Measurements from ENCODE around the gene PI4KA. TPM values are rescaled to one million over a fixed set of nuclear protein-coding genes. Genes with fewer than 3 reads are reported as not detected.

Gene PI4KA
- total RNA-seq, 1 donor from 2014 or later, result 140 TPM

GRCh38 chr22:20810645-20811044 lies 48.0 kb downstream of the PI4KA start:
- no peak for DNase-seq (ENCODE audit: low spot score, unreplicated experiment)
- no peak overlapping the region for H3K27ac Mint-ChIP-seq
- no peaks in the 10 kb centered on the region for H3K4me1 Mint-ChIP-seq (ENCODE audit: low read depth)
- peaks cover 27% of the 10 kb centered on the region for H3K36me3 Mint-ChIP-seq (ENCODE audit: insufficient read depth)
- no peak overlapping the region for H3K4me3 Mint-ChIP-seq (ENCODE audit: low read depth)
- no peaks in the 10 kb centered on the region for H3K9me3 Mint-ChIP-seq (ENCODE audit: low read depth)
- TF ChIP-seq CTCF (IDR thresholded peaks at IDR 0.05; ENCODE audit: unreplicated experiment), result no peak
- H3K27me3 Mint-ChIP-seq, result no peaks in the 10 kb centered on the region

- Mint-ChIP-seq H3K27me3 (no peaks in the 10 kb centered on the region), H3K4me1 (ENCODE audit: low read depth) (no peaks in the 10 kb centered on the region), H3K9me3 (ENCODE audit: low read depth) (no peaks in the 10 kb centered on the region), H3K36me3 (ENCODE audit: insufficient read depth) (peaks cover 24% of the 10 kb centered on the region), H3K27ac (no peak overlapping the region), H3K4me3 (ENCODE audit: low read depth) (no peak overlapping the region)
- DNase-seq (ENCODE audit: low spot score, unreplicated experiment), result no peak
- no peak for TF ChIP-seq CTCF (IDR thresholded peaks at IDR 0.05; ENCODE audit: unreplicated experiment)
Observed at GRCh38 chr22:20809538-20810185, 48.9 kb downstream of the PI4KA start.

- TF ChIP-seq CTCF (IDR thresholded peaks at IDR 0.05; ENCODE audit: unreplicated experiment), result no peak
- H3K4me3 Mint-ChIP-seq (ENCODE audit: low read depth), result no peak overlapping the region
- no peaks in the 10 kb centered on the region for H3K4me1 Mint-ChIP-seq (ENCODE audit: low read depth)
- DNase-seq (ENCODE audit: low spot score, unreplicated experiment), result no peak
- no peaks in the 10 kb centered on the region for H3K27me3 Mint-ChIP-seq
- peaks cover 26% of the 10 kb centered on the region for H3K36me3 Mint-ChIP-seq (ENCODE audit: insufficient read depth)
- no peaks in the 10 kb centered on the region for H3K9me3 Mint-ChIP-seq (ENCODE audit: low read depth)
- no peak overlapping the region for H3K27ac Mint-ChIP-seq
Observed at GRCh38 chr22:20808844-20809243, 49.8 kb downstream of the PI4KA start.

- H3K36me3 Mint-ChIP-seq (ENCODE audit: insufficient read depth), result peaks cover 23% of the 10 kb centered on the region
- H3K9me3 Mint-ChIP-seq (ENCODE audit: low read depth), result no peaks in the 10 kb centered on the region
- TF ChIP-seq CTCF (IDR thresholded peaks at IDR 0.05; ENCODE audit: unreplicated experiment), result no peak
- H3K27me3 Mint-ChIP-seq, result no peaks in the 10 kb centered on the region
- no peak for DNase-seq (ENCODE audit: low spot score, unreplicated experiment)
- H3K4me3 Mint-ChIP-seq (ENCODE audit: low read depth), result no peak overlapping the region
- no peaks in the 10 kb centered on the region for H3K4me1 Mint-ChIP-seq (ENCODE audit: low read depth)
- H3K27ac Mint-ChIP-seq, result no peak overlapping the region
Observed at GRCh38 chr22:20807315-20807752, 51.3 kb downstream of the PI4KA start.

GRCh38 chr22:20805972-20806471 lies 52.6 kb downstream of the PI4KA start:
- Mint-ChIP-seq H3K4me1 (ENCODE audit: low read depth) (no peaks in the 10 kb centered on the region), H3K36me3 (ENCODE audit: insufficient read depth) (peaks cover 20% of the 10 kb centered on the region), H3K9me3 (ENCODE audit: low read depth) (no peaks in the 10 kb centered on the region), H3K4me3 (ENCODE audit: low read depth) (no peak overlapping the region), H3K27me3 (no peaks in the 10 kb centered on the region), H3K27ac (no peak overlapping the region)
- TF ChIP-seq CTCF (IDR thresholded peaks at IDR 0.05; ENCODE audit: unreplicated experiment), result no peak
- no peak for DNase-seq (ENCODE audit: low spot score, unreplicated experiment)

Data from progenitor cell of endocrine pancreas (in vitro differentiated cells).